Stimulated activated memory B cell treated with anti-CD40 and anti-IgM and Interleukin-4, amounts not matched to agents 10 μg/mL and 1 μg/mL and 100 μg/mL, for 72 hours (primary cell): ENCODE measurements around the gene SLC36A1.

ENCODE experiments used
- ATAC-seq: fragments of 150-1000 bp; cut with Tn5 transposase; 2 replicates; pipeline ENCODE4 v1.10.0; 2021
- H3K27ac Mint-ChIP-seq: one replicate; pipeline ENCODE4 v1.8.0; 2022; ENCODE audit warnings: mild to moderate bottlenecking, mixed read lengths
- H3K27me3 Mint-ChIP-seq: one replicate; pipeline ENCODE4 v1.8.0; 2022; ENCODE audit warnings: mixed read lengths
- H3K36me3 Mint-ChIP-seq: one replicate; pipeline ENCODE4 v1.8.0; 2022; ENCODE audit warnings: mixed read lengths
- H3K4me1 Mint-ChIP-seq: one replicate; pipeline ENCODE4 v1.8.0; 2022; ENCODE audit warnings: mixed read lengths
- H3K4me3 Mint-ChIP-seq: one replicate; pipeline ENCODE4 v1.8.0; 2022; ENCODE audit warnings: mild to moderate bottlenecking, moderate library complexity, mixed read lengths
- H3K9me3 Mint-ChIP-seq: one replicate; pipeline ENCODE4 v1.8.0; 2022; ENCODE audit warnings: mixed read lengths

Gene SLC36A1

DNA sequence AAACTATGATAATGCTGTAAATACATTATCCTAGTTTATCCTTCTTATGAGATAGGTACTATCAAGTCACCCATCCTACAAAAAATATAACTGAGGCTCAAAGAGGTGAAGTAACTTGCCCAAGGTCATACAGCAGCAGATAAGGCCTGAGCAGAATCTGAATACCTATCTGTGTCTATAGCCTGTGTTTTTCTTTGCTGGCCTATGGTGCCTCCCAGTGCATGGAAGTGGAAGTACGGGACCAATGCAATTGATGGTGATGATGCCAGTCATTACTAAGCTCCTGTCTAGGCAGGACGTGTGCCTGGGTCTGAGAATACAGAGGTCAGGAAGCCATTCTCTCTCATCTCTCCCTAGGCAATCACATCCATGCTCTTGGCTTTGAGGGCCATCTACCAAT is 75.9 kb downstream of the SLC36A1 start:
- Mint-ChIP-seq H3K9me3 (no peaks in the 10 kb centered on the region), H3K4me1 (no peaks in the 10 kb centered on the region), H3K27me3 (no peaks in the 10 kb centered on the region), H3K36me3 (no peaks in the 10 kb centered on the region), H3K4me3 (no peak overlapping the region), H3K27ac (no peak overlapping the region)
- peak; percentile 83 for ATAC-seq

- ATAC-seq, result no peak
- Mint-ChIP-seq H3K9me3 (no peaks in the 10 kb centered on the region), H3K4me1 (no peaks in the 10 kb centered on the region), H3K27me3 (peaks cover 12% of the 10 kb centered on the region), H3K4me3 (no peak overlapping the region), H3K36me3 (peaks cover 9% of the 10 kb centered on the region), H3K27ac (no peak overlapping the region)
Measured at GRCh38 chr5:151528153-151528552, 80.8 kb downstream of the SLC36A1 start.

- Mint-ChIP-seq H3K36me3 (peaks cover 9% of the 10 kb centered on the region), H3K27ac (no peak overlapping the region), H3K9me3 (no peaks in the 10 kb centered on the region), H3K4me3 (no peak overlapping the region), H3K4me1 (no peaks in the 10 kb centered on the region), H3K27me3 (peaks cover 12% of the 10 kb centered on the region)
- no peak for ATAC-seq
Measured at GRCh38 chr5:151528996-151529395, 81.6 kb downstream of the SLC36A1 start.

DNA sequence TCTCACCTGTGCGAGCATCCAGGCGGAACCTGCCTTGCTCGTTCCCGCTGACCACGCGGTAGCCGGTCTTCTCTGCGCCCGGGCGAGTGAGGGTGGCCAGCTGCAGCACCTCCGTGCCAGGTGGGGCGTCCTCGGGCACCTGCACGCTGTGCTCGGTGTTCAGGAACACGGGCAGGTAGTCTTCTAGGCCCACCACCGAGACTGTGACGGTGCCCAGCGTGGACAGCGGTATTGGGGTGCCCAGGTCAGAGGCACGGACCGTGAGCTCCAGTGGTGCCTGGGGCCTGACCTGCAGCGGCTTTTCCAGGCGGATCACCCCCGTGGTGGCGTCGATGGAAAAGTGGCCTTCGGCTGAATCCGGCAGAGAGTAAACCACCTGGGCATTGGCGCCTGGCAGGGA is 84.2 kb downstream of the SLC36A1 start:
- no peaks in the 10 kb centered on the region for H3K9me3 Mint-ChIP-seq
- H3K4me1 Mint-ChIP-seq, result no peaks in the 10 kb centered on the region
- peaks cover 12% of the 10 kb centered on the region for H3K27me3 Mint-ChIP-seq
- no peak for ATAC-seq
- peaks cover 9% of the 10 kb centered on the region for H3K36me3 Mint-ChIP-seq
- H3K4me3 Mint-ChIP-seq, result no peak overlapping the region
- no peak overlapping the region for H3K27ac Mint-ChIP-seq

DNA sequence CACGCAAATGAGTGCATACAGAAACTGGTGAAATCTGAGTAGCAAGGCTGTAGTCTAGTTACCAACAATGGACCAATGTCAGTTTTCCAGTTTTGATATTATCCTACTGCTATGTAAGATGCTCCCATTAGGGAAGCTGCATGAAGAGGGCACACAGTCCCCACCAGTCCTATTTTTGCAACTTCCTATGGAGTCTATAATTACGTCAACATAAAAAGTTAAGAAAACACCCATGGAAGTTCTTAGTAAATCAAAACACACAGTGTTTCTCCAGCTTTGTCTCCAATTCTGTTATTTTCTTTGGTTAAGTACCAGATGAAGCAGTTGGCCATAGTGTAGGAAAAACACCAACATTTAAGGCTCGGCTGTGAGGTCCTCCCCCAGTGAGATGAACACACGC is 85.0 kb downstream of the SLC36A1 start:
- H3K27me3 Mint-ChIP-seq, result peaks cover 12% of the 10 kb centered on the region
- H3K4me3 Mint-ChIP-seq, result no peak overlapping the region
- no peaks in the 10 kb centered on the region for H3K9me3 Mint-ChIP-seq
- H3K27ac Mint-ChIP-seq, result no peak overlapping the region
- H3K4me1 Mint-ChIP-seq, result no peaks in the 10 kb centered on the region
- ATAC-seq, result no peak
- H3K36me3 Mint-ChIP-seq, result peaks cover 9% of the 10 kb centered on the region

- ATAC-seq, result peak; percentile 16
- Mint-ChIP-seq H3K4me3 (no peak overlapping the region), H3K36me3 (peaks cover 9% of the 10 kb centered on the region), H3K27ac (no peak overlapping the region), H3K9me3 (no peaks in the 10 kb centered on the region), H3K27me3 (peaks cover 12% of the 10 kb centered on the region), H3K4me1 (no peaks in the 10 kb centered on the region)
Measured at GRCh38 chr5:151534350-151534749, 86.9 kb downstream of the SLC36A1 start.

DNA sequence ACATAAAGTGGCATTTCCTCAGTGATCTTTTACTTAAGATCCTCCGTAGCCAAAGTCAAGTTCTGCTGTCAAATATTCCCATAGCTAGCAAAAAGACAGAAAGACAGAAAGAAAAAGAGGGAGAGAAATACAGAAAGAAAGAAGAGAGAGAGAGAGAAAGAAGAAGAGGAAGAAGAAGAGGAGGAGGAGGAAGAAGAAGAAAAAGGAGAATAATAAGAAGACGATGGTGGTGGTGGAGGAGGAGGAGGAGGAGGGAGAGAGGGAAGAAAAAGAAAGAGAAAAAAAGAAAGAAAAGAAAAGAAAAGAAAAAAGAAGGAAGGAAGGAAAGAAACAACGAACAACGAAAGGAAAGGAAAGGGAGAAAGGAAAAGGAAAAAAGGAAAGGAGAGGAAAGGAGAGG is 89.6 kb downstream of the SLC36A1 start:
- ATAC-seq, result no peak
- no peak overlapping the region for H3K27ac Mint-ChIP-seq
- no peak overlapping the region for H3K4me3 Mint-ChIP-seq
- no peaks in the 10 kb centered on the region for H3K9me3 Mint-ChIP-seq
- H3K27me3 Mint-ChIP-seq, result no peaks in the 10 kb centered on the region
- H3K4me1 Mint-ChIP-seq, result no peaks in the 10 kb centered on the region
- H3K36me3 Mint-ChIP-seq, result no peaks in the 10 kb centered on the region

DNA sequence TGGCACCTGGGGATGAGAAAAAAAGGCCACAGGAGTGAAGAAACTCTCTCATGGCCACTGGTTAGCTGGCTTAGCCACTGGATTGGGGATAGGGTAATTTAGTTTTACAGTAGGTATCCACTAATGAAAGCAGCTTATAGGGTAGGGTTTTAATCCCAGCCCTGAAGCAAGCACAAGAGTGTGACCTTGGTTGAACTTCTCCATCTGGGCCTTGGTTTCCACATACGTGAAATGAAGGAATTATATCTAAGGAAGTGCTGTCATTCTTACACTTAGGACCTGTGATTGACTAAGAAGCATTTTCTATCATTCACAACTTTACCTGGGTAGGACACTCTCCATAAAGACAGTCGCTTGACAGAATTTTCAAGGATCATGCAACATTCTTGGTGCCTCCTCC is 94.2 kb downstream of the SLC36A1 start:
- Mint-ChIP-seq H3K27me3 (no peaks in the 10 kb centered on the region), H3K27ac (no peak overlapping the region), H3K4me3 (no peak overlapping the region), H3K9me3 (no peaks in the 10 kb centered on the region), H3K36me3 (no peaks in the 10 kb centered on the region), H3K4me1 (no peaks in the 10 kb centered on the region)
- ATAC-seq, result no peak
